Thyroid gland (tissue), 4 donors: Measurements from ENCODE around the gene MORC1.

Experiments used
- POLR2A ChIP-seq, 2 donors: fragments of 450-650 bp; IDR thresholded peaks; one replicate each; pipeline ENCODE4 v1.6.1; 2017; ENCODE audit warnings: antibody characterized with exemption in 2 of 2, mild to moderate bottlenecking in 2 of 2, moderate library complexity in 1 of 2
- TF ChIP-seq, protein P1 (sequence below), 6 experiments: fragments of 200-600 bp in 3 of 6; fragments of 450-650 bp in 3 of 6; sonication (generic) in 3 of 6; IDR thresholded peaks; one replicate each; pipeline ENCODE4 v1.5.1; 2016 to 2019; ENCODE audit warnings: antibody characterized with exemption in 6 of 6, mild to moderate bottlenecking in 2 of 6, inconsistent platforms in 1 of 6, moderate library complexity in 1 of 6

DNA sequence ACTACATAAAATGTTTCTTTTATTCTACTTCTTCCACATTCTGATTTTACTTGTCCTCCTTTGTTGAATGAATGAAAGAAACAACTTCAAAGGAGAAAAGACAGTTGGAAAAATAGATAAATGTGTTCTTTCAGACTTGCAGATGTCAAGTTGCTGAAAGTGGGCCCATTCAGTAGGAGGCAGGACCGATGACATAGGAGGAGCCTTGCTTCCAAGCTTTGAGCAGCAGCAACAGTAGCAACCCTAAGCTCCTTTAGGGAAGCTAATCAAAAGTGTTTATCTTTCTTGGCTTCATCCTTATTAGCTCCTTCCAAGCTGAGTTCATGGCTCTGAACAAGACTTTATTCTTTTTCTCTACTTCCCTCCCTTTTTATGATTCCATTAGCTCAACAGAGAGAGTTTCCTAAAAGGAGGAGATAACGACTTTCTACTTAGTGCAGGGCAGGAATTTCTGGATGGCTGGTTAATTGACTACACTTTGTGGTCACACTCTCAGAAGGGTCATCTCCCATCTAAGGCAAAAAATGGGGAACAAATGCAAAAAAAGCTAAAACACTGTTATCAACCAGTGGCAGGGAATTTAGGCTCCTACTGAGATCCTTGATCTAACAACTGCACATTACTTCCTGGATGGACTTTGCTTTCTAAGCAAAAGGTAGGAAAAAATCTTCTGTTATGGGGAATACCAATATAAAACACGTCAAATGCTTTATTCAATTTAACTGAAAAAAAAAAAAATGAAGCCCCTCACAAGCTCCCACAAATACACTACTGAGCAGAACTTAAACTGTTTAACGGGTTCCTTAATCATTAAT is 4.8 kb downstream of the MORC1 start:
- TF ChIP-seq, protein P1, sequence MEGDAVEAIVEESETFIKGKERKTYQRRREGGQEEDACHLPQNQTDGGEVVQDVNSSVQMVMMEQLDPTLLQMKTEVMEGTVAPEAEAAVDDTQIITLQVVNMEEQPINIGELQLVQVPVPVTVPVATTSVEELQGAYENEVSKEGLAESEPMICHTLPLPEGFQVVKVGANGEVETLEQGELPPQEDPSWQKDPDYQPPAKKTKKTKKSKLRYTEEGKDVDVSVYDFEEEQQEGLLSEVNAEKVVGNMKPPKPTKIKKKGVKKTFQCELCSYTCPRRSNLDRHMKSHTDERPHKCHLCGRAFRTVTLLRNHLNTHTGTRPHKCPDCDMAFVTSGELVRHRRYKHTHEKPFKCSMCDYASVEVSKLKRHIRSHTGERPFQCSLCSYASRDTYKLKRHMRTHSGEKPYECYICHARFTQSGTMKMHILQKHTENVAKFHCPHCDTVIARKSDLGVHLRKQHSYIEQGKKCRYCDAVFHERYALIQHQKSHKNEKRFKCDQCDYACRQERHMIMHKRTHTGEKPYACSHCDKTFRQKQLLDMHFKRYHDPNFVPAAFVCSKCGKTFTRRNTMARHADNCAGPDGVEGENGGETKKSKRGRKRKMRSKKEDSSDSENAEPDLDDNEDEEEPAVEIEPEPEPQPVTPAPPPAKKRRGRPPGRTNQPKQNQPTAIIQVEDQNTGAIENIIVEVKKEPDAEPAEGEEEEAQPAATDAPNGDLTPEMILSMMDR (IDR thresholded peaks at IDR 0.05), result no peak
- no peak for TF ChIP-seq POLR2A (IDR thresholded peaks at IDR 0.05)
